Fibroblast of skin of scalp (primary cell): ENCODE results near the gene TNIP1.

Source experiments
- DNase-seq: peaks from one replicate; pipeline ENCODE4 v3.0.0-alpha.2; 2013

TNIP1 gene

DNA sequence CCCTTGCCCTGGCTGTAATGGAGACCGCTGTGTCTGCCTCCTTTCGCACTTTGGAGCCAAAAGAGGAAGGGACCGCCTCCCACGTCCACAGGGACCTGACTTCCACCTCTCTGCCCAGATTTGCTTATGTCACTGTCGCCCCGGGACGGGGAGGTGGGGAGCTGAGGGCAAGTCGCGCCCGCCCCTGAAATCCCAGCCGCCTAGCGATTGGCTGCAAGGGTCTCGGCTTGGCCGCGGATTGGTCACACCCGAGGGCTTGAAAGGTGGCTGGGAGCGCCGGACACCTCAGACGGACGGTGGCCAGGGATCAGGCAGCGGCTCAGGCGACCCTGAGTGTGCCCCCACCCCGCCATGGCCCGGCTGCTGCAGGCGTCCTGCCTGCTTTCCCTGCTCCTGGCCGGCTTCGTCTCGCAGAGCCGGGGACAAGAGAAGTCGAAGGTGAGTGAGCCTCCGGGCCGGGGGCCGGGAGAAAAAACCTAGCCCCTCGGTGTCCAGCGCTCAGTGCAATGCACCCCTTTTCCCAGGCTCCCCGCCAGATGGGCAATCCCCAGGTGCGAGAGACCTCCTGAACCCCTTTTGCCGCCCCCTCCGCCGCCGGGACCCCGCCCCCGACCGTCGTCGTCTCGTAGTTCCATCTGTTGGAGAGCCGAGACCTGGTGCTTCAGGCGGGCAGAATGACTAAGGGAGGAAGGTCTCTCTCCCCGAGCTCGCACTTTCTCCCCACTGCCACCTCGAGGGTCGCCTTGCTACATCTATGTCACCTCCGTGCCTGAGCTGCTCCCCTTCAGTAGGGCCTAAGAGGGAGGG is 60.3 kb downstream of the TNIP1 start, which contains the start of gene GPX3:
Gene GPX3 (plus strand): TSS at position 288 of the 807 bp plus-strand sequence. CDS start 64 bp downstream, at position 352.
- DNase-seq, result peak; percentile 51

DNA sequence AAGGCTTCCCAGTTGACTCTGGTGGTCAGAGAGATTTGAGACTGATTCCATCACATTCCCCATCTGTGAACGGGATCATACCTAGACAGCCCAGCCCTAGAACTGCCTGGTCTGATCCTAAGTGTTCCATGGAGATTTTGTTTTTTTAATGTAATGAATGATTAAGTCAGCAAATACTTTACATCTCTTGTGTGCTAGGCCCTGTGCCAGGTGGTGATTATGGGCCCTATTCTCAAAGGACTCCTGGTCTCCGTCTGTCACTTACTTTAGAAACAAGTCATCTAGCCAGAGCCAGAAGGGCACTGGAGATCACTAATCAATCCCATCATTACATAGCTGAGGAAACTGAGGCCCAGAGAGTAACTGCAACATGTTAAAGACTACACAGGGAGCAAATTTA is 61.5 kb downstream of the TNIP1 start:
- peak; percentile 54 for DNase-seq

DNA sequence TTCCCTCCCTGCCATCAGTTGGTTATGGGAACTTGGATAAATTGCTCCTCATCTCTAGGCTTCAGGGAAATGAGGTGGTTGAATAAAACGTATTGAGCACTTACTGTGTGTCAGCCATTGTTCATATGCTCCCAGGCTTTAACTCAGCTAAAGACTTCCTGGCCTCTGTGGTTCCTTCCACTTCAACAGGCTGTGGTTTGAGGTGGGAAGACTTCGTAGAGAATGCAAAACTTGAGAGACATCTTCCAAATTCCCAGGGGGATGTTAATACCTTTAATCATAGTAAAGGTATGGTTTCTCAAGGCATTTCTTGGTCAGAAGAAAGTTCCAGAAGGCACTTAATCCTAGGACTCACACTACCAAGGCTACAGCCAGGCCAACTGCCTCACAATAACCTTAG is 62.0 kb downstream of the TNIP1 start:
- DNase-seq, result no peak

DNA sequence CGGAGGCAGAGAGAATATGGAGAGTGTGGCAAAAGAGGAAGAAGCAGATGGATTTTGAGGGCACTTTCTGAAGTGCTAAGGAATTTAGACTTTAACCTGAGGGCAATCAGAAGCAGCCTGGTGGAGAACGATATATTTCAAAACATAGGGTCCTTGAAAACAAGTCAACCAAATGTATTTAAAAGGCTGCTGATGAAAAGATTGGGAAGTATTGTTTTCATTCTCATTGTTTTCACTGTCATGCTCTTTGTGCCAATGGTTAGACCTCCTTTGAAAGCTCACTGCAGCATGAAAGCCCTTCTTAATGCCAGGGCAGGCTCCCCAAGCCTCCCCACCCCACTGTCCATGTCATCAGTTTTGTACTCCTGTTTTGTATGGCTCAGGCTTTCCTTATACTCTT is 62.9 kb downstream of the TNIP1 start:
- DNase-seq, result no peak

DNA sequence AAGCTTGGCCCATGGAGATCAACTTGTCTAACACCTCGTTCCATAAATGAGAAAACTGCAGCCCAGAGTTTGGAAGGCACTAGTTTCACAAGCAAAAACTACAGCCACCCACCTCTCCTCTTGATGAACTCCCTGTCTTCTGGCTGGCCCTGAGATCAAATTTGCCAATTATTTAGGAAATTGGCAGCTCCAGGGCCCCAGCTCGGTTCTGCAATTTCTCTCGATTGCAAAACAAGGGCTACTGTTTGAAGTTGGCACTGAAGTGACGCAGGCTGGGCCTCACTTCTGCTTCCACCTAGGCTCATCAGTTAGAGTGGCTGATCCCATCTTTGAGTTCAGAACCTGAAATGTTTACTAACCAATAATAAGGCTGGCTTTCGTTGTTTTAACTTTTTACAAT is 64.1 kb downstream of the TNIP1 start:
- no peak for DNase-seq

DNA sequence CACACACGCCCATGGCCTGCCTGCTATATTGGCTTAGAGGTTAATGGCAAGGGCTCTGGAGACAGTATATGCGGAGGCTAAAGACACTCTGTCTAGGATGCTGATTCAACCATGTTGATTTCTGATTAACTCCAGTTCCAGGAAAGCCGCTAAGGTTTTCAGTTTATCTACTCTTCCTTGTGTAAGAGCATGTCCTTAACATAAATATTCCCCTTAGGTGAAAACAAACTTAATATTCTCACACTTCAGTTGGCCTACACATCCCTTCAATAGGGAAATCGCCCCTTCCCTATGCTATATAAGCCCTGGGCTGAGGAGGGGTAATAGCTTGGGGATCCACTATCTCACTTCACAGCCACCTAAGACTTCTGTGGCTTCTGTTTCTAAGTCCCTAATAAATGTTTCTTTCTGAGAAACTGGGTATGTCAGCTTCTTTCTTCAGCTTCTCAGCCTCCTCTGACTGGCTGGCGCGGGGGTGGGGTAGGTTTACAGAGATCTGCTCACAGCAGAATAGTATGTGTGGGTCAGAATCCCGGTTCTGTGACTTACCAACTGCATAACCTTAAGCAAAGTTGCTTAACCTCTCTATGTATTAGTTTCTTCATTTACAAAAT is 64.8 kb downstream of the TNIP1 start:
- no peak for DNase-seq

DNA sequence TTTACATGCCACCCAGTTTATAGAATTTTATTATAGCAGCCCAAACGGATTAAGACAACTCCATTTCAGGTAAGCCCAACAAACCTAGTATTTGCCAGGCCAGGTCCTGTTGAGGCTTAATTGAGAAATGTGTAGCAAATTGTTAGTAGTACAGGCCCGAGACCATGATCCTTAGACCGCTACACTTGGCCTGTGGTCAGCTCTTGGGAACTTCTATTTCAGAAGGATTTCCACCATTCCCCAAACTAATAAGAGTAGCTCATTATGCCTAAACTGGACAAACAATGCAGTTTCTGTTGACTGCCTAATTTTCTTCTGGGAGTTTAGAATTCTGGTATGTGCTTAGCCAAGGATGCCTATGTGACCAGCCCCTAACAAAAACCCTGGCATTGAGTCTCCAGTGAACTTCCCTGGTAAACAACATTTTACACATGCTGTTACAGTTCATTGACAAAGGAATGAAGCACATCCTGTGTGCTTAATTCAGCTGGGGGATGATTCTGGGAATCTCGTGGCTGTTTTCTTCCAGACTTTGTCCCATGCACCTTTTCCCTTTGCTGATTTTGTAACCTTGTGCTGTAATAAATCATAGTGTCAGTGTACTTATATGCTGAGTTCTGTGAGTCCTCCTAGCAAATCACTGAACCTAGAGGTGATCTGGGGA is 66.0 kb downstream of the TNIP1 start:
- no peak for DNase-seq

DNA sequence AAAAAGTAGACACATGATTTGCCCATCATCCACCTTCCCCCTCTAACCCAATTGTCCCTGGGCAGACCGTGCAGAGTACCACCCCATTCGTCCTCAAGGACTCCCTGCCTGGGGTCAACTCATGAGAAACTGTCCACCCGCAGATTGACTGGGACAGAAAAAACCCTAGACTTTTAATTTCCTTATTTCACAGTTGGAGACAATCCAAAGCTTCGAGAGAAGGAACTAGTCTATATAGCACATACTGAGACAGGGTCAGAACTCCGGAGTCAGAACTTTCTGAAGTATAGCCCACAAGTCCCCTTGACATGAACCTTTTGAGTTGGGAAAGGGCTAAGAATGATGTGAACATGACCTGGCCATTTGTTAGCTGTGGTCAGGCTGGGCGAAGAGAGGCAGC is 68.0 kb downstream of the TNIP1 start:
- no peak for DNase-seq

DNA sequence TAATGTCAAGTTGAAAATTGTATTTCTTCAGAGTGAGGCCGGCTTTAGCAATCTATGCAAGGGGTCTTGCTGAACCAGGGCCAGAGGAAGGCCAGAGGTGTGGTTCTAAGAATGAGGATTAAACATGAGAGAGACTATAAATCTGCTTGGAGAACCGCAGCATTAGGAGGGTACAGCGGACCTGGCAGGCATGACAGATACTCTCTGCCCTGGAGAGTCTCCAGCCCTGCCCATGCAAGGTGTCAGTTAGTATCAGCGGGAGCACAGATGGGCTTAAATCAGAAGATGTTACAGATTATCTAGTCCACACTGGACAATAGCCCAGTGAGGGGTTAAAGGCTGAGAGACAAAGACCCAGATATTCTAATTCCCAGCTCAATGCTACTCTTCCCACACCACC is 71.9 kb downstream of the TNIP1 start:
- no peak for DNase-seq

DNA sequence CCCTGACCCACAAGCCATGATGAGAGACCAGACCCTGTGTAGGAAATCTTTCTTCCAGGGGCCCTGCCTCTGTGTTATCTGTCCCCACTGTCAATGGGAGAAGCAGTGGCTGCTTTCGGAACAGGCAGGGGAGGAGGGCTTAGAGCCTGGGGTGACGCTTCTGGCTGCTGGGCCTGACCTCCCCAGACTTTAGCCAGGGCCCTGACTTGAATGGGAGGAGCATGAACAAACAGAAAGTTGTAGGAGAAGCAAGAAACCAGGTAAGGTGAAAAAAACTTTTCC is 72.7 kb downstream of the TNIP1 start:
- no peak for DNase-seq

DNA sequence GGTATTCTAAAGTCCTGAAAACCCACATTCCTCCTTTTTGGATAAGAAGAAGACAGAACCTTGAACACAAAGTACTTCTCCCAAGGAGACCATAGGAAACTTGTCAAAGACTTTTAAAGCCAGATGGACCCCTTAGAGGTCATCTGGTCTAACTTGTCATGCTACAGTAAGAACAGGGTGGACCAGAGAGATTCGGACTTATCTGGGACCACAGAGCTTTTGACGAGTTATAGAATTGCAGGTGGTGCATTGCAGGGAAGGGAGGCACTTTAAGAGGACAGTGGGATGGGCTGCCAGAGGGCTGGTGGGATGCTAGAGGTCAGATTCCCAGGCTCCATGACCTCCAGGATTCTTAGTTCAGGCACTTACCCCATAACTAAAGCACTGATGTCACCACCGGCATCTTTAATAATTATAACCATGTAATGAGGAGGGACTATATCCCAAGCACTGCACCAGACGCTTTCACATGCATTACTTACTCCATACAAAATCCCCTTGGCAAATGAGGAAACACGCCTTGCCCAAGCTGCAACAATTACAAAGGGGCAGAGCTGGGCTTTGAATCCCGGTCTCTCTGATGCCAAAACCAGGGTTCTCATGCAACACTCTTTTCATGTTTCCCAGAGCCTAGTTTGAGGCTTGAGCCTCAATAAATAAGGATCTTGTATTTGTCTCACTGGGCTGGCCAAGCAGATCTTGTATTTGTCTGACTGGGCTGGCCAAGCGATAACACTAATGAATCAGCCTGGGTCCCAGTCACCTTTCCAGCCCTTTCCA is 73.2 kb downstream of the TNIP1 start:
- no peak for DNase-seq

DNA sequence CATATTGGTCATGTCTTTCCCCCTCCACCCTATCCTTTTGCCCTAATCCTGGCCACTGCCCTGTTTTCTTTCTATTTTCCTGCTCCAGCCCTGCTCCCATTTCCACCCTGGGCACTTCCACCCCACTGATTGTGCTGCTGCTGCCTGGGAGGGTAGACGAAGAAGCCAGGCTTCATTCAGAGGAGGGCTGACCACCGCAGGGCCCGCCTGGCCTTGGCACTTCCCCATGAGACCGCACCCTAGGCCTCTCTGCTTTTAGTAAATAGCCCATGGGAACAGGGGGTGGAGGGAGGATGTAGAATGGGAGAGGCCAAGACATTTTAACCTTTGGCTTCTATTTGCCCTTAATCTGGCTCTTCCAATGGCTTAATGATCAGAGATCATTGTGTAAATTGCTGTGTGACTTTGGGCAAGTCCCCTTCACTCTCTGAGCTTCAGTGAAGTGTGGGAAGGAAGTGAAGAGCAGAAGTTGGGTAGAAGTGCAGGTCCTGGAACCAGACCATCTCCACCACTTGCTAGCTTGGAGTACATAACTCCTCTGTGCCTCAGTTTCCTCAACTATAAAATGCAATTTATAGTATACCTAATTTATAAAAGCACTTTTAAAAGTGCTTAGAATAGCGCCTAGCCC is 74.0 kb downstream of the TNIP1 start:
- DNase-seq, result no peak

DNA sequence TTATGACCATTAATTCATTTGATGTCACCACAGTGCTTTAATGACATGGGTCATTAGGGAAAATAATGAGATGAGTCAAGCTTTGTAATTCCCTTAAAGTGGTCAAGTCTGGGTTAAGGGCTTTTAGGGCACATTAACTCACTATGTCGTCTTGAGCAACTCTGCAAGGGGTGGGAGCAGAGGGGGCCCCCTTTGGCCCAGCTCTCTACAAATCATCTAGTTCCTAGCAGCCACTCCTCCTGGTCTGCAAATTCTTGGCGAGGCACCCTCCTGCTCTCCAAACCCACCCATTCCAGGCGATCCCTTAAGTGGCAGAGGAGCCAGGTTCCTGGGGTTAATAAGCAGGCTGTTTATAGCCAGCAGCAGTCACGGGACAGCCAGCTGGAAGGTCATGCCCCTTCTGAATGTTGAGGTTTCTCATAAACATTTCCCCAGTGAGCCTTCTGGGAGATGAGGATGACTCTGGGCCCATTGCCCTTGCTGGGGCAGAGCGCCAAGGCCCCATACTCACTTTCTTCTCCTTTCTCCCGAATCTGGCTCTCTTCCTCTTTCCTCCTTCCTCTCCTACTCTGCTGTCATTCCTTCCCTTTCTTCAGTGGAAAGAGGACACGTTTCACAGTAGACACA is 74.8 kb downstream of the TNIP1 start:
- no peak for DNase-seq

DNA sequence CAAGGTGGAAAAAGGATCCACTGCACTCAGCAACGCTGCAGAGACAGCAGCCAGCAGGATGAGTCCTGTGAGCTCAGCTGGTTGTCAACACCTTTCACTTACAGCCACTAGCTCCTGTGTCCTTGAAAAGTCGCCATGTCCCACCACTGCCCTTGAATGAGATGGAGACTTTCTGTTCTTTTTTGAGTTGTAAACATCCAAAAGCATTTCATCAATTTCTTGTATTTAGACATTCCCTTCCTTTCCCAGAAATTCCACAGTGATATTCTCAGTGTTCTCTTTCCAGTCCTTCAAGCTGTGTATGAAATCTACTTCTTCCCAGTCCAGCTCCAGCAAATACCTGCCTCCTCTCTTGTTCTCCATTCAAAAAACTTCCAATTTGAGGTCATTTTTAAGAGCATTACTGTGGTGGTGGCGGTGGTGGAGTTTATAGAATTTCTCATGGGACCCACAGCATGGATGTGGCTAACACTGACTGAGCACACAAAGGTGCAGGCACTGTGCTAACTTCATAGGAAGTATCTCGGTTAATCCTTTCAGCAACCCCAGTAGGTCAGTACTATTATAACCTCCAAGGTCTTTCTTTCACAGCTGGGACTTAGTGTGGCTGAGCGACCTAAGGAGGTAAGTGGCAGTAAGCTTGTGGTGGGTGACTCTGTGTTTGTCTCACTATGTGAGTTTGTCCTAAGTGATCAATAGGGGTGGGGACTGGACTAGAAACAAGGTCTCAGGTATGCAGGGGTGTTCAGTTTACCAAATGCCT is 75.5 kb downstream of the TNIP1 start:
- DNase-seq, result no peak

DNA sequence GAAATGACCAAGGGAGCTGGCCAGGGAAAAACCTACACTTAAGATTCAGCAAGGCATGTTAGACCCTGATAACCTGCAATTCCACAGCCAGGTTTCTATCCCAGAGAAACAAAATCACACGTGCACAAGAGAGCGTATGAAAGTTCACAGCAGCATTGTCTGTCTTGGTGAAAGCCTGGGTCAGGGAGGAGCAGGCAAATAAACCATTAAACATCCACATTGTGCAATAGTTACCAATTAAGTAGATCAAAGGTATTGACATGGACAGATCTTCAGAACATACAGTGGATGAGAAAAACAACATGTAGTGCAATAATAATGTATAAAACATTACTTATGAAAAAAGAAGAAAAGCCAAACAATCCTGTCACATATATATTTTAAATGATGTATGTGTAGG is 76.3 kb downstream of the TNIP1 start:
- no peak for DNase-seq

DNA sequence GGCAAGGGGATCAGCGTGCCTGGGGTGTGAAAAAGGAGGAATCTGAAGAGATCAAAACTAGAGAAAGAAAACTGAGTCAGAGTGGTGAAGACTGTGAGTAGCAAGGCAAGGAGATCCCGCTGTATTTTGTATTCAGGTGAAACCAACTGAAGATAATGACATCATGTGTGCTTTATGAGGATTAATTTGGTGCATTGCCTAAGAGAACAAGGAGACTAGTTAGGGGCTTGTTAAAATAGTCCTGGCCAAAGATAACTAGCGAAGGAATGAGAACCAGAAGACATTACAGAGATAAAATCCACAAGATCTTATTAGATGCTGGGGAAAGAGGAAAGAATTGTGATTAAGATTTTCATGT is 77.4 kb downstream of the TNIP1 start:
- no peak for DNase-seq

DNA sequence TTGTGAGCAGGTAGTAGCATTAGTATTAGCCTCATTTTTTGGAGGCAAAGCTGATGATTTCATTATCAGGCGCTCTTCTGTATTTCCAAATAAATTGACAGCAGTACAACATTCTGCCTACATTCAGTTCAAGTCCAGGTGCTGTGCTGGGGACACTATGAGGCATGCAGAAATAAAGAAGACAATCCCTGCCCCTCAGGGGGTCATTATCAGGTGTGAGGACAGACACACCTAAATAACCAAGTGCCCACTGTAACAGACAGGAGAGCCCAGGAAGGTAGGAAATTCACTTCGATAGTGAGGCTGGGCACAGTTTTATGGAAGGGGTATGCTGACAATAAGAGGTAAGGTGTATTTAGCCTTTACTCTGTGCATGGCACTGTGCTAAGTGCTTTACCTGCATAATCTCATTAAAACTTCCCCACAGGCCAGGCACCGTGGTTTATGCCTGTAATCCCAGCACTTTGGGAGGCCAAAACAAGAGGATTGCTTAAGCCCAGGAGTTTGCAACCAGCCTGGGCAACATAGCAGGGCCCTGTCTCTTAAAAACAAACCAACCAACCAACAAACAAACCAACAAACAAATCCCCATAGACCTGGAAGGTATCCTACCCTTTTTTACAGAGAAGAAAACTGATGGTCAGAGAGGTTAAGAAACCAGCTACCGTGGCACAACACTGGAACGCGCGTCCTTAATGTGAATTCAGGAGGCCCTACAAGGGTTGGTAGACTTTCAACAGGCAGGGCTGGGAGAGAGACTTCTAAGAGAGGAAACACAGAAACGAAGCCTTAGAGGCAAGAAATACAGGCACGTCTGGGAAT is 77.9 kb downstream of the TNIP1 start:
- DNase-seq, result no peak

DNA sequence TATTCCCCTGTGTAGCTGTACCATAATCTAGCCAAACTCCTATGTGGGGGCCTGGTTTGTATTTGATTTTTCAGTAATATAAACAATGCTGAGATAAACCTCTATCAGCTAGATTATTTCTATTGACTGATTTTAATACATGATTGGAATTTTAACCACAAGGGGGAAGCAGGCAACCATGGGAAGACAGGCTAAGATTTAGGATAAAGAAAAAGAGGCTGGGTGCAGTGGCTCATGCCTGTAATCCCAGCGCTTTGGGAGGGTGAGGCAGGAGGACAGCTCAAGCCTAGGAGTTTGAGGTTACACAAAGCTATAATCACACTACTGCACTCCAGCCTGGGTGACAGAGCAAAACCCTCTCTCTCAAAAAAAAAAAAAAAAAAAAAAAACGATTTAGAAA is 78.6 kb downstream of the TNIP1 start:
- peak; percentile 51 for DNase-seq

DNA sequence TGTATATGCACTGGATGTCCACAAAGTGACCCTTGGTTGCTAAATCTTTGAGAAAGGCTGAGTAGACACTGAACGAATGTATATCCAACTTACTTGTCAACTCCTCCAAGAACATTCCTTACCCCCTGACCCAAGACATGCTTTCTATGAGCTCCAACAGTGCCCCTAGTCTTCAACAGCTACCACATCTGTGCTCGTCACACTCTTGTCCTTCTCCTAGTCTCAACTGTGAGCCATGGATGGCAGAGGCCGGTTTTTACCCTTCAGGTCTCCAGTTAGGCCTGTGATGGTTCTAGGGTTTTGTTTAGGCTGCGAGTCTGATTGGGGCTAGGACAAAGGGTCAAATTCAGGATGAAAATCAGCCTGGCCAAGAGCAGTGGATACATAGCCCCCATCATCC is 79.4 kb downstream of the TNIP1 start:
- DNase-seq, result no peak

DNA sequence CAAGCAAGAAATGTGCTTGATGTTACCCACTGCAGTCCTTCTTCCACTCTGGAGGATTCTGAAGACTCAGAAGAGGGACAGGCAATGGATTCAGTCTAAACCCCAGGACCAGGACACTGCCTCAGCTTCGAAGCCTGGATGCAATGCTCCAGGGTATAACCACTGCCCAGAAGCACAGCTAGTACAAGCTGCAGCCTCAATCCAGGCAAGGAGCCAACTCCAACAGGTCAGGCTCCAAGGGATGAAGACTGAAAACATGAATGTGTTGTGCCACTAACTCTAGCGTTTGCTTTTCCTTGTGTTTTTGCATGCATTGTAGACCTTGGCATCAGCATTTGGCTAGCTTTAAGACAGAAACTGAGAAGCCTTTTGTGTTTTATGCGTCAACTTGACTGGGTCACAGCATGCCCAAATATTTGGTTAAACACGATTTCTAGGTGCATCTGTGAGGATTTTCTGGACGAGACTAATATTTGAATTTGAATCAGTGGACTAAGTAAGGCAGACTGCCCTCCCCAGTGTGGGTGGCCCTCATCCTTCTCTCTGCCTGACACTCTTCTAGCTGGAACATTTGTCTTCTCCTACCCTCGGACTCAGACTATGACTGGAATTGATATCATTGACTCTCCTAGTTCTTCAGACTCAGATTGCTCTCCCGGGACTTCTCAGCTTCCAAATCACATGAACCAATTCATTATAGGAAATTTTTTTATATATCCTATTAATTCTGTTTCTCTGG is 81.0 kb downstream of the TNIP1 start:
- DNase-seq, result no peak
